GM12878 (cell line): ENCODE data around the gene HOXC12. TPM values are rescaled to one million over a fixed set of nuclear protein-coding genes. Genes with fewer than 3 reads are reported as not detected.

ENCODE experiments used
- E2F8 ChIP-seq: fragments of 450-650 bp; IDR thresholded peaks from 2 replicates; pipeline ENCODE4 v1.6.1; 2018; ENCODE audit warnings: mild to moderate bottlenecking, low read depth, moderate library complexity; ENCODE audit not compliant: partially characterized antibody
- NFYA ChIP-seq: IDR thresholded peaks from 2 replicates; pipeline ENCODE4 v1.6.1; 2011; ENCODE audit warnings: low read depth, mild to moderate bottlenecking, low read length, improper control_type of control experiment, borderline replicate concordance
- RBBP5 ChIP-seq: fragments of 200-600 bp; sonication (generic); conservative IDR thresholded peaks from 2 replicates; pipeline ENCODE4 v1.6.1; 2016
- RELB ChIP-seq: fragments of 450-650 bp; IDR thresholded peaks from 2 replicates; pipeline ENCODE4 v1.6.1; 2017; ENCODE audit warnings: low read depth, mild to moderate bottlenecking, moderate library complexity
- TCF3 ChIP-seq: IDR thresholded peaks from 2 replicates; pipeline ENCODE4 v1.6.1; 2012; ENCODE audit warnings: low read depth, mild to moderate bottlenecking, low read length, borderline replicate concordance; ENCODE audit not compliant: insufficient read depth
- polyA plus RNA-seq, 11 experiments: library from polyadenylated mRNA; depleted of rRNA in 4 of 11; unstranded in 6 of 11; stranded (reverse) in 5 of 11; fragments of >200 nt; fragmentation: Nextera tagmentation in 4 of 11; fragmentation: Illumina TruSeq in 1 of 11; extraction: Ambion mirVana in 4 of 11; extraction: Trizol in 1 of 11; gene quantifications; 1 replicate in 1 of 11; 2 replicates in 10 of 11; pipeline versions ENCODE4 v1.2.1 to v1.2.3, GENCODE V29; 2011 to 2016; ENCODE audit warnings: inconsistent platforms in 2 of 11, missing spikeins in 2 of 11, low read depth in 1 of 11
- total RNA-seq, 4 experiments: library from RNA; depleted of rRNA in 3 of 4; stranded (reverse); fragments of >200 nt in 3 of 4; fragmentation: Illumina TruSeq in 1 of 4; extraction: Trizol in 1 of 4; gene quantifications; 2 replicates each; pipeline versions ENCODE4 v1.2.1 to v1.2.3, GENCODE V29; 2013 to 2021
- TF ChIP-seq, protein P1 (sequence below): IDR thresholded peaks from 2 replicates; pipeline ENCODE4 v1.6.1; 2011; ENCODE audit warnings: mild to moderate bottlenecking, low read depth, low read length, moderate library complexity; ENCODE audit not compliant: insufficient replicate concordance

The HOXC12 gene
- total and polyA plus RNA-seq, 10 of the 15 experiments (the other 5 are each of a cell fraction or from before 2014, with no cell fraction given): not detected

- no peak for TF ChIP-seq RELB
- TF ChIP-seq E2F8: no peak
- TF ChIP-seq, protein P1, sequence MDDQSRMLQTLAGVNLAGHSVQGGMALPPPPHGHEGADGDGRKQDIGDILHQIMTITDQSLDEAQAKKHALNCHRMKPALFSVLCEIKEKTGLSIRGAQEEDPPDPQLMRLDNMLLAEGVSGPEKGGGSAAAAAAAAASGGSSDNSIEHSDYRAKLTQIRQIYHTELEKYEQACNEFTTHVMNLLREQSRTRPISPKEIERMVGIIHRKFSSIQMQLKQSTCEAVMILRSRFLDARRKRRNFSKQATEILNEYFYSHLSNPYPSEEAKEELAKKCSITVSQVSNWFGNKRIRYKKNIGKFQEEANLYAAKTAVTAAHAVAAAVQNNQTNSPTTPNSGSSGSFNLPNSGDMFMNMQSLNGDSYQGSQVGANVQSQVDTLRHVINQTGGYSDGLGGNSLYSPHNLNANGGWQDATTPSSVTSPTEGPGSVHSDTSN: no peak
- no peak for TF ChIP-seq TCF3
- no peak for TF ChIP-seq RBBP5
- TF ChIP-seq NFYA: no peak
These were observed 12.8 kb downstream of the HOXC12 start (continued) for GRCh38 chr12:53967421-53967925.
